HG02623 (cell line): ENCODE measurements around the gene MAD1L1.

ENCODE experiments used
- ATAC-seq: cut with Tn5 transposase; IDR thresholded peaks from one replicate; pipeline ENCODE4 v1.9.1; 2021; ENCODE audit warnings: moderate library complexity; ENCODE audit not compliant: unreplicated experiment

MAD1L1 gene

DNA sequence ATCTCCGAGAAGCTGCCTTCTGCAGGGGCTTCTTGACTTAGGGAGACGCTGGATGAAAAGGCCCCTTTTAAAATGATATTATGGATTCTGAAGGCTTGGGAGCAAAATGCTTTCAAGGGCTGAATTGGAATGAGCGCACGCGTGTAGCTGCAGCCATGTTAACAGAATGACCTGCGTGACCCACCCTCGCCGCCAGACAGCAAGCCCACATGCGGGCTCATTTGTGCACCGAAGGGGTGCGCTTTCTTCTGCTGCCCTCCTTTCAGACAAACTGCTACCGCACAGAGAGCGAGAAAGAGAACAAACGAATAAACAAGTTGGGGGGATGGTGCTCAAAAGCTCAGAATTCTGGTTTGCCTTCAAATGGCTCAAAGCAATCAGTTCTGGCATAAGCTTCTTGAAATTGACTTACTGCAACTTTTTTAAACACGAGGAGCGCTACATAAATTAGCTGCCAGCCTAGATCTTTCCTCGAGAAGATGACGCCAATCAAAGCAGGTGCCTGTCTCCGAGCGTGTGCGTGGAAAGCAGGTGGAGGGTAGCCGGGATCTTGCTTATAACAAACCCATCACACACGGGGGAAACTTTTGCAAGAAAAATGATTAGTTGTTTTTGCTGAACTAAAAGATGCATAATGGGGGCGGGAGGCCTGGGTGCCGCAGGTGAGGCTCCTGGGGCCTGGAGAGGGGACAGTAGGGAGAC, 268.4 kb downstream of the MAD1L1 start:
- no peak for ATAC-seq

DNA sequence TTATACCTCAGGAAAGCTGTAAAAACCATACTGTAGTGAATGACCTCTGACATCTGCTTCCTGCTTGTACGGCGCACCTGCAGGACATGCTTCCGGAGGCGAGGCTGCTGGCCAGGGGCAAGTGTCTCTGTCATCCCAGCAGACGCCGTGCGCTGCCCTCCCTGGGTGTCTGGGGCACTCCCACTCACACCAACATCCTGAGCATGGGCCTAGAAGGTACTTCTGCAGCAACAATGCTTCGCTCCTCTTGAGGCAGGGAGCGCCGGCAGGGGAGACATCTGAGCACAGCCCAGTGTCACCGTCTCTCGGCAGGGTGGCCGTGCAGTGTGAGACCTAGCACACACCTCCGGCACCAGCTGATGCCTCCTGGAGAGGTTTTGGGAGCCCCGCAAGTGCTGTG, 269.2 kb downstream of the MAD1L1 start:
- ATAC-seq, result no peak

DNA sequence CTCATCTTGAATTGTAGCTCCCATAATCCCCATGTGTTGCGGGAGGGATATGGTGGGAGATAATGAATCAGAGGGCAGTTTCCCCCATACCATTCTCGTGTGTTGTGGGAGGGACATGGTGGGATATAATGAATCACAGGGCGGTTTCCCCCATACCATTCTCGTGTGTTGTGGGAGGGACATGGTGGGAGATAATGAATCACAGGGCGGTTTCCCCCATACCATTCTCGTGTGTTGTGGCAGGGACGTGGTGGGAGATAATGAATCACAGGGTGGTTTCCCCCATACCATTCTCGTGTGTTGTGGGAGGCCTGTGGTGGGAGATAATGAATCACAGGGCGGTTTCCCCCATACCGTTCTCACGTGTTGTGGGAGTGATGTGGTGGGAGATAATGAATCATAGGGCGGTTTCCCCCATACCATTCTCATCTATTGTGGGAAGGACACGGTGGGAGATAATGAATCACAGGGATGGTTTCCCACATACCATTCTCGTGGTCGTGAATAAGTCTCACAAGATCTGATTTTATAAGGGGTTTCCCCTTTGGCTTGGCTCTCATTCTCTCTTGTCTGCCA, 271.0 kb downstream of the MAD1L1 start:
- ATAC-seq, result no peak

DNA sequence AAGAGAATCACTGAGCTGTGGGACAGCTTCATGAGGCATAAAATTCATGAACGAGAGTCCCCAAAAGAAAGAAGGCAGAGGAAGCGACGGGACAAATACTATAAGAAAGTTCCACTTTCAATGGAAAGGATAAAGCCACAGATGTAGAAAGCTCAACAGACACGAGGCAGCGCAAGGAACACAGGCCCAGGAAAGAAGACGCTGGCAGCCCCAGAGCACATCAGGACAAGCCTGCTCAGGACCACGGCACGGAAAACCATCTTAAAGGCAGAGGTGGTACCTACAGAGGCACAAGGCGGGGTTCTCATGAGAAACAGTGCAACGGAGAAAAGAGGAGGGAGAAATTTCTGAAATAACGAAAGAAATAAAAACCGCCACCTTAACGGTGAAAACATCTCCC, 273.4 kb downstream of the MAD1L1 start:
- no peak for ATAC-seq

DNA sequence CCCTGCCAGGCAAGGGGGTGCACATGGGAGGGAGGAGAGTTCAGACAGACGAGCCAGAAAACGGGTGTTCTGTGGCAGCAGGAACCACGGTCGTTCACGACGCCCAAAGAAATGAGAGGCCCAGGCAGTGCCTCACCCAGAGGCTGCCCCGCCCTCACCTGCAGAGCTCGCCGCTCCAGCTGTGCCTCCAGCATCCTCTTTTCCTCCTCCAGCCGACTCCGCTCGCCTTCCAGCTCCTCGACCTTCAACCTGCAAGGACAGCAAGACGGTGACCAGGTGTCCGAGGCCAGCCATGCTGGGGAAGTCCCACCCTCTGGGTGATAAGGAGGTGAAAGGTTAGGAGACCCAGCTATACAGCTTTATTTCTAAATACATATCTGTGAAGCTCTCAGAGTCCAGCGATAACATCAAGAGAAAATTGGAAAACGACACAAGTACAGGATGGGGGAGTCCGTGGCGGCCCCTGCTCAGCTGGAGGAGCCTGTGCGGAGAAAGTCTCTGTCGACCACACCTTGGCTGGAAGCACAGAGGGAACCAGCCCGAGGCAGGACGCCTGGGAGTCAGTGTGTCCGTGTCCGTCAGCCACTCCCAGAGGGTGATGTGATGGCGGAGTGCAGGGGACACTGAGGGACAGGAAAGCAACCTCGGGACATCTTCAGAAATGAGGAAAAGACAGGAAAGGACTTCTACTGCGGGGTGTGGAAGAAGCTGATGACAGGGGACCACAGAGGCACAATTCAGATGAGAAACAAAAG, 275.1 kb downstream of the MAD1L1 start:
- no peak for ATAC-seq

DNA sequence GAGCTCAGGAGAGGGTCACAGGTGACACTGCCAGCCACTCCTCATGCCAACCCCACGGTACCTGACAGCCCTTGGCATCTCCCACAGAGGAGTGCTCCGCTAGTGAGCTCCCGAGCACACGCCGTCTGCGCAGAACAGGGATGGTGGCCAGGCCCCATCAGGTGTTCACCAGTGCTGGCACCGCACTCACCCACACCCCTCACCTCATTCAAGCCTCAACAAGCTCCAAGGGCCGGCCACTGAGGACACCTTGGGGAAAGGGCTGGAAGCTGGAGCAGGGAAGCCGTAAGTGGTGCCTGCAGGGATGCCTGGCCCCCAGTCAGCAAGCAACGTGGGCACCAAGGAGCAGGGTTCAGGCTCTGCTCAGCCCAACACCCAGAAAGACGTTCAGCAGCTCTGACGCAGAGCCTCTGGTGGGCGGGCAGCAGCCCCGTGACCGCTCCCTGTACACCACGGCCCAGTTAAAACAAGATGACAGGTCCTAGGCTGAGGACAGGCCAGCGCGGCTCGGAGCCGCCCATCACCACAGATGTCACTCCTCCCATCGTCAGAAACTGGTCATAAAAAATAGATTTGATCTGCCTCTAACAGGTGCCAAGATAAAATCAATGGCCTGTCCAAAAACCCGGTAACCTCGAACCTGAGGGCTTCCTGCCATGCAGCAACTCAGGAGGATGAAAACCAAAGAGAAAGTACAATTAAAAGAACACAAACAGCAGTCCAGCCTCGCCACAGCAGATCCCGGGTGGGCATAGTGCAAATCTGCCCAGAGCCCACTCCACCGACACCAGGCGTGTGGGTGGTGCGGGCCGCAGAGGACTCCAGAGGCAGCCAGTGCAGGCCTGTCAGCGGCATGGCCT, 275.9 kb downstream of the MAD1L1 start:
- no peak for ATAC-seq

DNA sequence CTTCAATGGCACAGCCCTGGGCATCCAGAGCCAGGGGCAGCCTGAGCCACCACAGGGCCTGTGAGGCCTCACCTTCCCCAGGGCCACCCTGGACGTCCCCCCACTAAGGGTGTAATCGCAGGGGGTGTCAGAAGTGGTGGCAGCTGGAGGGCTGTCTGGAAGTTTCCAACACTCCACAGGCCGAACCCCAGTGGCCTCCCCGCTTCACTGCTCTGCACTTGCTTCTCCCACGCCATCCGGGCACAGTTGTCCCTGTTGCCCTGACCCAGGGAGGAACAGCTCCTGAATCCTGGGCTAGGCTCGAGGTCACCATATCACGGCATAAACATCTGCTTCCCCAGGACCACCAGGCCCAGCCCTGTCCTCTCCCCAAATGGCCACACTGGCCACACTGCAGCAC, 276.6 kb downstream of the MAD1L1 start:
- no peak for ATAC-seq

DNA sequence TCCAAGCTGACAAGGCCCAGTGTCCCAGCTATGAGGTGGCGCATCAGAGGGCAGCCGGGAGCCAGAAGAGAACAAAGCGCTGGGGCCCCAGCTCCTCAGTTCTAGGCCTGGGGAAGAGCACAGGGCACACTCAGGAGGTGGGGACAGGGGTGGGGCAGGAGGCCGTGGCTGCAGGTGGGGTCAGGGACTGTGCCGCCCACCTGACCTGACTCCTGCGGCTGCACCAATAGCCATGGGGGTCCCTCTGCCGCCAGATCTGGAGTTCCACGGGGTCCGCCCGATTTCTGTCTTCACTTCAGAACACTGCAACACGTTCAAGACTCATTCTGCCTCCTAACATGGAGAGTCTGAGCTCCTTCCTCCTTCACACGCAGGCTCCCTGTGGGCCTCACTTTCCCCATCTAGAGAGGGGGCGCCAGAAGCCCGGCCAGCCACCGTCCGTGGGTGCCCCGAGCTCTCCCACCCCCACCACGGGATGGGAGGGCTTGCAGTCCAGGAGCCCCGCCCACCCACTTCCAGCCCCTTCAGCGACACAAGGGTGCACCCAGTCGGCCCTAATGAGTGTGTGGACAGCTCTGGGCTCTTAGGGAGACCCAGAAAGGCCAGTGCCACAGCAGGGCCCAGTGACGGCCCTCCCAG, 278.3 kb downstream of the MAD1L1 start:
- ATAC-seq, result no peak

DNA sequence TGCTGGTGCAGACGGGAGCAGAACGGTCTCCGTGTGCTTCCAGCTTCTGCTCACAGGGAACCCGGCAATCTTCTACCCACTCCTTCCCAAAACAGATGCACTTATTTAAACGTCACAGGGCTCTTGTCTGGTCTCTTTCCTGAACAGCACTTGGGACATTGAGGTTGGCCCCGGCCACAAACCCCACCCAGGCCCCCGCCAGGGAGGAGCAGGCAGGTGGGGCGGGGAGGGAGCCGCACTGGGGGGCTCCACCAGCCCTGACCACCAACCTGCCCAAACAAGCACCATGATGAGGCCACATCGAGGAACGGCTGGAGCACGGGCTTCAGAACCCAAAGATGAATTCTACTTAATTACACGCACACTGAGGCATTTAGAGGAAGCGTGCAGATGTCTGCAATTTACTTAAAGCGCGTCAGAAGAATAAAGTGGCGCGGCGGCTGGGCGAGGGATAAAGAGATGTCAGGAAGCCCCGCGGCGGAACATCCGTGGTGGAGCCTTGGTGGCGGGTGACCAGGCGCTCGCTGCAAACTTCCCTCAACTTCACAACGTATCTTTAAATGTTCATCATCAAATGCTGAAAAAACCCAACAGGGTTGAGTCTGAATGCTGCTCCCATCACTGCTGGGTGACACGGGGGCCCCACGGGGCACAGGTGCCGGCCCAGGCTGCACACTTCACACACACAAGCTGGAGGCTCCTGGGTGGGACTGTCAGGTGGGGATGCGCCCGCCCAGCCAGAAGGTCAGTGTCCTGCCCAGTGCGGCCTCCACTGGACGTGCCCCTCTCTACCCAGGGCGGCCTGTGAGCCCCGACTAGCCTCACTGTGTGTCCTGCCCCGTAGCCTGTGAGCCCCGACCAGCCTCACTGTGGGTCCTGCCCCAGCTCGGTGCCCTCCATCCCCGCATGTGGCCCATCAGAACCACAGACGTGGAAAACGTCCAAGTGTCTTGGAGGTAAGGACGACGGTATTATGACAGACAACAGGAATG, 279.2 kb downstream of the MAD1L1 start:
- no peak for ATAC-seq

DNA sequence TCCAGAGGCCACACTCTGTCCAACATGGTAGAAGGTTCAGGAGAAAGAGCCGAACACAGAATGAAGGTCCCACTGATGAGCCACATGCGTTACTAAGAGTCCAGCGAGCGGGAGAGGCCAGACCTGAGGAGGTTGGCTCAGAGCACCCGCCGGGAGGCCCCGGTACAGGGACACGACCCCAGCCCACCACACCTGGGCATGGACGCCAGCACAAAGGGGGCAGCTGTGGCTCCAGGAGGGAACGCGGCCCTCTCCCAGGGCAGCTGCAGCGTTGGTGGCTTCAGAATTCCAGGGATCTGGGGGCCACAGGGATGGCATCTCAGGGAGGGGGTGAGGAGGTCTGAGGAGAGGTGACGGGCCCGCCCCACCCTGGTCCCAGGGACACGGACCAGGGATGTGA, 280.0 kb downstream of the MAD1L1 start:
- ATAC-seq, result no peak

DNA sequence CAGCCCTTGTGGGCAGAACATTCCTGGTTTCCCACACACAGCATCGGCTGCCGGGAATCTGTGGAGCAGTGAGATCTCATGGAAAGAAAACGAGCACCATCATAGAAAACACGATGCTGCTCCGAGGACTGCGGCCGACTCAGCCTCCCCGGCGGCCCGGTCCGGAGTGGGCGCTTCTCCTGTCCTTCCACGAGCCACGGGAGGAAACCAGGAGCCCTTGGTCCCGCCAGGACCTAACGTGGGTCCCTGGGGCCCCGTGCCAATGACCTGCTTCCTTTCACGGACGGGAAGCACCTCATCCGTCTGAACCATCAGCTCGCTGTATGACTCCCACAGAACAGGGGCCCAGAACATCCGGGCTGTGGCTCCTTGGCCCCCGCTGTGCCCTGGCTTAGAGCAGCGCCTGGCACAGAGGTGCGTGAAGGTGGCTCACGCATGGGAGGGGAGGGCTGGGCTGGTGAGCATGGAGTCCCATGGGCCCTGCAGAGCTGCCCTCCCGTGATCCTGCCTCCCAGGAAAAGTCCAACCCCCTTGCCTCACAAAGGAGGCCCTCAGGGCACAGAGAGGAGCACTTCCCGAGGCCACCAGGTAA, 280.5 kb downstream of the MAD1L1 start:
- ATAC-seq, result no peak

DNA sequence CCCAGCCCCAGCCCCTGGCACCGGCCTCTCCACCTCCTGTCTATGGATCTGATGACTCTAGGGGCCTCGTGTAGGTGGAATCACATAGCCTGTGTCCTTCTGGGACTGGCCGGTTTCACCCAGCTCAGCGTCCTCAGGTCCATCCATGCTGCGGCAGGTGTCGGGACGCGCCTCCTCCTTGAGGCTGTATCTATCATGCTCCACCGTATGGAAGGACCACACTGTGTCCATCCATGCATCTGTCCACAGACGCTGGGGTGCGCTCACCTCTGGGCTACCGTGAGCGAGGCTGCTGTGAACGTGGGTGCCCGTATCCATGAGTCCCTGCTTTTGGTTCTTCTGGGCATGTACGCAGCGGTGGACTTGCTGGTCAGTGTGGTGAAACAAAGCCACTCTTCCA, 281.1 kb downstream of the MAD1L1 start:
- ATAC-seq, result no peak

DNA sequence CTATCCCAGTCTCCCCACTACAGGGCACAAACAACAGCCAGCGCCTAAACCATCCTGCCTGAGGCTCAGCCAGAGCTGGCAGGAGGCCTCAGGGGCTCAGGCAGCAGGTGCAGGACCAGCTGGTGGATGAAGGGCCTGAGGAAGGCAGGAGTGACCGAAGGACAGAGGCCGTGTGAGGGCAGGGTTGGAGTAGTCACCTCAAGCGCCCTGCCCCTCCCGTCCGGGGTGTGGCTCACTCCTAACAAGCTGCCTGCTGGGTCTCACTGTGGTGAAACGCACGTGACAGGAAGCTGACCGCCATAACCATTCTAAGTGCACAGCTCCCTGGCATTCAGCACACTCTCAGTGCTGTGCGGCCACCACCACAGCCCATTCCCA, 281.6 kb downstream of the MAD1L1 start:
- ATAC-seq, result no peak

DNA sequence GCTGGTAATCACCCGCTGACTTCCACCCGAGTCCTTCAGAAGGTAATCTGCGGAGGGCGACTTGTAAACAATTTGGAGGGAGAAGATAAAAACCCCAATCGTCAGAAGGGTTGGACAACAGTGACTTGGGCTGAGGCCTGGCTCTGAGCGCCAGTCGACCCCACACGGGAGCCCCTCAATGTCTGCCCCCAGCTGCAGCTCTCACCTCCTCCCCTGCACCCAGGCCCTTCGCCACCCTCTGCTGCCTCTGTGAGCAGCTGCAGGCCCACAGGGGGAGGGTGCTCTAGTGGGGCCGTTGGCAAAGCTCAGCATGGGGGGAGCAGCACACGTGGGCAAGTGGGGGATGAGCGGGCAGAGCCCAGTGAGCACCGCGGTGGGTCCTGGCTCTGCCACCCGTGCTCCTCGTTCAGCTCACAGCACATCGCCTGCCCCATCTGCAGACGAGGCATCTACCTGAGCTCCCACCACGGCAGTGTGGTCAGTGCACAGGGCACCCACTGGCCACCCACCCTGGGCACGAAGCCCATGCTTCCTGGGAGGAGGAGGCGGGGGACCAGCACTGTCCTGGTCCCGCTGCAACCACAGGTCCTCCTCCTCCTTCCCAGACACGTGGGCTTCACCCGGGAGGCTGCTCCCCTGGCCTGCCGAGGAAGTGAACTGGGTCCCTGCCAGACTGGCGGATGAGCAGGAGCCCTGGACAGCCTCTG, 282.1 kb downstream of the MAD1L1 start:
- ATAC-seq, result no peak

DNA sequence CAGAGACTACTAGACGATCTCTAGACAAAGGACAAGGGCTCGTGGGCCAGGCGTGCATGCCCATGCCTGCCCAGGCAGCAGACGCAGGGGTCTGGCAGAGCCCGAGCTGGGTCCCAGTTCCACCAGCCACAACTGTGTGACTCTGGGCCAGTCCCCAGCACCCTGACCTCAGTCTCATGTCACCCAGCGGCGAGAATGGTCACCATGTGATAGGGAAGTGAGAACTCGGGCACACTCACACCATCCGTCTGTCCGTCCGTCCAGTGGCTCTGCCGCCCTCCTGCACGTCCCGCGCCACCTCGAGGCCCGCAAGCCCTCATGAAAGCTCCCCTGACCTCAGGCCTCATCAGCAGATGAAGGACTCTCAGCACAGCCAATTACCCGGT, 282.7 kb downstream of the MAD1L1 start:
- ATAC-seq, result no peak

DNA sequence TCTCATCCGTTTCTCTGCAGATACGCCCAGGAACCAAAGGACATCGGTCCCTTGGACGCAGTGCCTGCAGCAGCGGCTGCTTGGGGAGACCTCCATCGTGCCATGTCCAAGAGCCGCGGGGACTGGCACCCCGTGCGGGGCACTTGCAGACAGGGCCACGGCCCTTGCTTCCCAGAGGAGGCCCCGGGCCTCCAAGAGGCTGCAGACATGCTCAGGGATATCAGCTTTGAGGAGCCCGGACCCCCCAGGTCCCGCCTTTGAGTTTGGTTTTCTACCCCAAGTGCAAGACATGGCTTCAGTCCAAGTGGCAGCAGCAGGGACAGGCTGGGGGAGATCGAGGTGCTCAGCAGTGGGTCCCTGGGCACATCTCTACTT, 283.1 kb downstream of the MAD1L1 start:
- no peak for ATAC-seq

DNA sequence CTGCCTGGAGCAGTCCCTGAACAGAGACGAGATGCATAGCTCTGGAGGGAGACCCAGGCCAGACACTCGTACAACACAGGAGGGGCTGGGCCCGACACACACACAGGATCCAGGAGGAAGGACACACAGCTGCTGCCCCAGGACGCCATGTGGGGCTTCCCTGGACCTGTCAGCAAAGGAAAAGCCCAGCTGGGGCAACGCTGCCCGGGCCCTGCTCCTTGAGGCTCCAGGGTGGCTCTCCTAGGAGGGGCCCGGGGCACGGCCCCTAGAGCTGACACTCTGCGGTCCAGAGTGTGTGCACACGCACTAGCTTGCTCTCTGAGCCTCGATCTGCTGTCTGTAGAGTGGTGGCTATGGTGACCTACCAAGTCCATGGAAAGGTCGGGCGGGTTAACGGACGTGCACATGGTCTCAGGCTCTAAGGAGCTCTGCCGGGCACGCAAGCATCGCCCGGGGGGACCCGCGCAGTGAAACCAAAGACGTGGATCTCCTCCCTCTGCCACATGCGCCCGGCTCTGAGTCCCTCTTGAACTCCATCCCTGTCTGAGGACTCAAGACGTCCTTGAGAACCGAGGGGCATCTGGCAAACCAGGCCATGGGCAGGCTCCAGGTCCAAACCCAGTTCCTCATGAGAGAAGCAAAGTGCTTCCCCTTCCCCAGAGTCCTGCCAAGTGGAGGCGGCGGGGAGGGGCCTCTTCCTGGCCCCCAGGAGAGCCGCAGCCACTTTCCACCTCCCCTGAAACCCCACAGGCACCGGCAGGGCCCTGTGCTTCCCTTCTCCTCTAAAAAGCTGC, 283.7 kb downstream of the MAD1L1 start:
- no peak for ATAC-seq

DNA sequence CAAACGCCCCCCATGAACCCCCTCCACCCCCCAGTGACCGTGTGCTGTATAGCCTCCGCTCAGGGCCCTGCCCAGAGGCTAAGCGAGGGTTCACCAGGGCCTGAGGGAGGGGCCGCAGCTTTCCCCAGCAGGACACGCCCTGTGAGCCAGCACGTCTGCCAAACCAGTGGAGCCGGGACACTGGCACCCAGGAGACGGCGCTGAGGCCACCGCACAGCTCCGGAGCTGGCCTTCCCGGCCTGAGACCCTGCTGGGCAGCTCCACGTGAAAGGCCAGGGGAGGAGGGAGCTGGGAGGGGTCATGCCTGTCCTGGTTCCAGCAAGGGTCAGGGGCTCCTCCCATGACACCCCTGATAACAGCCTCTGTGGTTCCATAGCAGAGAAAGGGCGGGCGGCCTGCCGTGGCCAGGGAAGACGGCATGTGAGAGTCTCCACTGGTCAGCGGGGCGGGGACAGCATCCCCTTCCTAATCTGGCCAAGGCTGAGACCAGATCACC, 284.4 kb downstream of the MAD1L1 start:
- ATAC-seq, result no peak
